Measurements from ENCODE around the gene RGMA. TPM values are rescaled to one million over a fixed set of nuclear protein-coding genes. Genes with fewer than 3 reads are reported as not detected.

Gene RGMA
- total RNA-seq, 1 experiment from 2014 or later, result 5.5 TPM

- Histone ChIP-seq H3K27me3 (ENCODE audit: insufficient read depth, low read length) (no peaks in the 10 kb centered on the region), H3K4me3 (replicated peaks in 1 of 2; ENCODE audit: low read depth in 1 of 2, low read length in 2 of 2) (no peak overlapping the region), H3K9ac (ENCODE audit: low read length) (no peak overlapping the region), H3K9me2 (ENCODE audit: insufficient read depth) (no peaks in the 10 kb centered on the region), H3K4me2 (ENCODE audit: low read length) (no peak overlapping the region), H3K4me1 (ENCODE audit: control insufficient read depth in 1 of 2, insufficient read depth in 2 of 2, low read length in 2 of 2) (peaks cover 6% of the 10 kb centered on the region in 2 experiments), H3K36me3 (ENCODE audit: control insufficient read depth in 1 of 2, insufficient read depth in 2 of 2, low read length in 2 of 2) (no peaks in the 10 kb centered on the region), H2AFZ (ENCODE audit: low read depth, low read length, poor library complexity, severe bottlenecking) (no peak overlapping the region), H3K79me2 (ENCODE audit: insufficient read depth, low read length) (no peaks in the 10 kb centered on the region), H4K20me1 (ENCODE audit: insufficient read depth) (no peaks in the 10 kb centered on the region), H3K9me3 (ENCODE audit: control insufficient read depth in 1 of 2, insufficient read depth in 1 of 2, low read depth in 1 of 2, low read length in 2 of 2) (no peaks in the 10 kb centered on the region), H3K27ac (ENCODE audit: low read depth, low read length) (no peak overlapping the region)
- intact Hi-C loops (cut with micrococcal nuclease), result no loop called here
- BruUV-seq (replicated peaks), result no TSS peak
- DNase-seq (ENCODE audit: low read depth, low spot score), result no peak
- RAD21 ChIA-PET (ENCODE audit: low non-redundant PET in 1 of 2, low total read pairs in 2 of 2, uncharacterized antibody in 2 of 2, unreplicated experiment in 2 of 2), result no interaction called here
- ATAC-seq, result no peak
- CTCF ChIA-PET, result no interaction called here
- TF ChIP-seq SIN3A (IDR thresholded peaks at IDR 0.05; ENCODE audit: low read depth), result no peak
- no peak for TF ChIP-seq EGR1 (IDR thresholded peaks at IDR 0.05; ENCODE audit: low read depth)
- TF ChIP-seq ELF1 (IDR thresholded peaks at IDR 0.05; ENCODE audit: borderline replicate concordance, low read depth), result no peak
- no peak for TF ChIP-seq YY1 (IDR thresholded peaks at IDR 0.05; ENCODE audit: extremely low read depth, insufficient replicate concordance, low read depth, low read length)
- no peak for TF ChIP-seq SP1 (IDR thresholded peaks at IDR 0.05; ENCODE audit: low read depth)
- no peak for TF ChIP-seq ATF3 (IDR thresholded peaks at IDR 0.05)
- TF ChIP-seq MAX (IDR thresholded peaks at IDR 0.05), result no peak
- TF ChIP-seq TCF7L2 (IDR thresholded peaks at IDR 0.05; ENCODE audit: borderline replicate concordance, extremely low read depth, insufficient read depth, insufficient read length), result no peak
- TF ChIP-seq EZH2phosphoT487 (IDR thresholded peaks at IDR 0.05; ENCODE audit: borderline replicate concordance), result no peak
- TF ChIP-seq FOSL1 (IDR thresholded peaks at IDR 0.05; ENCODE audit: low read depth), result no peak
- TF ChIP-seq ZFX (IDR thresholded peaks at IDR 0.05), result no peak
- TF ChIP-seq ZBTB33 (IDR thresholded peaks at IDR 0.05; ENCODE audit: extremely low read depth, insufficient replicate concordance, low read length), result no peak
- no peak for TF ChIP-seq CBX3 (IDR thresholded peaks at IDR 0.05; ENCODE audit: low read depth)
- no peak for TF ChIP-seq SRF (IDR thresholded peaks at IDR 0.05; ENCODE audit: low read depth)
- TF ChIP-seq POLR2A (IDR thresholded peaks at IDR 0.05; ENCODE audit: borderline replicate concordance, extremely low read depth, insufficient read depth, insufficient read length), result no peak
- no peak for TF ChIP-seq POLR2AphosphoS5 (IDR thresholded peaks at IDR 0.05; ENCODE audit: low read depth, low read length)
- POLR2A ChIA-PET, result no interaction called here
These were observed 32.2 kb downstream of the RGMA start for GRCh38 chr15:93056836-93057235.
